Karpas-422 (cell line): ENCODE data around the gene ZNF560. TPM values are rescaled to one million over a fixed set of nuclear protein-coding genes. Genes with fewer than 3 reads are reported as not detected.
"Not testable (repeated sequence)": the region's sequence is repeated elsewhere in the genome, so short reads cannot be mapped to it uniquely, and the experiment has no call there.

Experiments
- DNase-seq: peaks from one replicate; pipeline ENCODE4 v3.0.0-alpha.2; 2015
- H2AFZ ChIP-seq: fragments of 200-600 bp; sonication (generic); 2 replicates; pipeline ENCODE4 v1.6.1; 2014; ENCODE audit warnings: antibody characterized with exemption, low read length, mixed read lengths
- H3K27ac ChIP-seq: fragments of 200-600 bp; sonication (generic); 2 replicates; pipeline ENCODE4 v1.5.1; 2014; ENCODE audit warnings: mild to moderate bottlenecking, low read length, moderate library complexity
- H3K27me3 ChIP-seq: fragments of 200-600 bp; sonication (generic); 2 replicates; pipeline ENCODE4 v1.6.1; 2014; ENCODE audit warnings: low read length, mixed read lengths
- H3K36me3 ChIP-seq: fragments of 200-600 bp; sonication (generic); 2 replicates; pipeline ENCODE4 v1.6.1; 2014; ENCODE audit warnings: low read length, mixed read lengths; ENCODE audit not compliant: insufficient read depth
- H3K4me1 ChIP-seq: fragments of 200-600 bp; sonication (generic); 2 replicates; pipeline ENCODE4 v1.6.1; 2014; ENCODE audit warnings: mild to moderate bottlenecking, low read length, mixed read lengths
- H3K4me2 ChIP-seq: fragments of 200-600 bp; sonication (generic); 2 replicates; pipeline ENCODE4 v1.6.1; 2014; ENCODE audit warnings: low read length, low read depth, mild to moderate bottlenecking; ENCODE audit not compliant: poor library complexity, severe bottlenecking
- H3K4me3 ChIP-seq: fragments of 200-600 bp; sonication (generic); 2 replicates; pipeline ENCODE4 v1.5.1; 2014; ENCODE audit warnings: mild to moderate bottlenecking, antibody characterized with exemption, low read length, mixed read lengths
- H3K79me2 ChIP-seq: fragments of 200-600 bp; sonication (generic); 2 replicates; pipeline ENCODE4 v1.6.1; 2014; ENCODE audit warnings: mild to moderate bottlenecking, low read length, mixed read lengths
- H3K9ac ChIP-seq: fragments of 200-600 bp; sonication (generic); 2 replicates; pipeline ENCODE4 v1.6.0; 2014; ENCODE audit warnings: low read length
- H3K9me2 ChIP-seq: fragments of 200-600 bp; sonication (generic), shearing (Covaris generic); replicated peaks from 2 replicates; pipeline ENCODE4 v1.6.0; 2014; ENCODE audit warnings: mild to moderate bottlenecking, low read length, moderate library complexity; ENCODE audit not compliant: insufficient read depth
- H3K9me3 ChIP-seq: fragments of 300-700, 200-600 bp; sonication (generic); 2 replicates; pipeline ENCODE4 v1.6.1; 2014; ENCODE audit warnings: low read length, mixed read lengths
- H4K20me1 ChIP-seq: fragments of 200-600 bp; sonication (generic); 2 replicates; pipeline ENCODE4 v1.6.1; 2014; ENCODE audit warnings: mild to moderate bottlenecking, antibody characterized with exemption, low read length, low read depth; ENCODE audit not compliant: insufficient read depth
- total RNA-seq: library from RNA; depleted of rRNA; stranded (reverse); fragments of >200 nt; shearing (Covaris generic); gene quantifications from 2 replicates; pipeline ENCODE4 v1.2.3, GENCODE V29; 2014; ENCODE audit warnings: low replicate concordance; rRNA removed

ZNF560 gene
- 0.14 TPM in 1 of 2 replicates, not detected in the other for total RNA-seq

DNA sequence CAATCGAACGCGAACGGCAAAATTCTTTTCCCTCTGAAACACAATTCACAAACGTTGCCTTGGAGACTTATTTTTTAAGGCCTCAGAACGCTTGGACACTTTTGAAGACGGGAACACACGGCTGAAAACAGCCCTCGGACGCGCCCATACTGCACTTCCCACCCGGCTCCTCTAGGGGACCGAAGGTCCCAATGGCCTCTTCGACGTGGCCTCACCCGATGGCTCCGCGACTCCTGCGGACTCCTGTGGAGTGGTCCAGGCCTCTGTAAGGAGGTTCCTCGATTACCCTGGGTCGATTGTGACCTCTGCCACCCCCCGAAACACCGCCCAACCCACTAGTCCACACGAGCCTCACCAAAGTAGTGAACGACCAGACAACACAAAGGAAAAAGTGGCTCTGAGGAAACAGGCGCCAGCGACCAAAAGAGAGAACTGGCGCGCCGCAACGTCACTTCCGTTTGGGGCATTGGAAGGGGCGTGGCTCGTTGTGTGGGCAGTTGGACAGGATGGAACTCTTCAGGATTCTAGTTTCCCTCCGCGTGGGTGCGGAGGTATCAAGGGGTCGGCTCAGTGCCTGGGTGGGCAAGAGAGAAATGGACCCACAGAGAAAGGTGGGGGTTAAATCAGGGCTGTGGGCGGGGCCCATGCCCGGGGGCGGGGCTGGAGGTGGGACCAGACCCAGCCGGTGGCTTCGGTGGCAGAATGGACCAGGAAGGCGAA is at the start of gene ZNF560:
TSS of gene ZNF560 (minus strand) at position 434 of the 720 bp plus-strand sequence. CDS start 23,303 bp downstream, outside the sequence.
- Histone ChIP-seq H4K20me1 (no peaks in the 10 kb centered on the region), H3K4me1 (no peaks in the 10 kb centered on the region), H3K27ac (no peak within 1 kb of the TSS), H3K4me3 (no peak within 1 kb of the TSS), H3K4me2 (no peak within 1 kb of the TSS), H2AFZ (no peak within 1 kb of the TSS), H3K79me2 (no peaks in the 10 kb centered on the region), H3K9me3 (peaks cover 12% of the 10 kb centered on the region), H3K36me3 (no peaks in the 10 kb centered on the region), H3K9ac (no peak within 1 kb of the TSS), H3K9me2 (no peaks in the 10 kb centered on the region), H3K27me3 (no peaks in the 10 kb centered on the region)
- DNase-seq: no peak

DNA sequence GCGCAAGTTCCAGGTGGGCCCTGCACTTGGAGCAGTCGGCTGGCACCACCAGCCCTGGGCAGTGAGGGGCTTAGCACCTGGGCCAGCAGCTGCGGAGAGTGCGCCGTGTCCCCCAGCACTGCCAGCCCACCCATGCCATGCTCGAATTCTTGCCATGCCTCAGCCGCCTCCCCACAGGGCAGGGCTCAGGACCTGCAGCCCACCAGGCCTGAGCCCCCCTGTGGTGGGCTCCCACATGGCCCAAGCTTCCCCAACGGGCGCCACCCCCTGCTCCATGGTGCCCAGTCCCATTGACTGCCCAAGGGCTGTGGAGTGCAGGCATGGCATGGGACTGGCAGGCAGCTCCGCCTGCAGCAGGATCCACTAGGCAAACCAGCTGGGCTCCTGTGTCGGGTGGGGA is 49.5 kb upstream of the ZNF560 start:
- Histone ChIP-seq H3K36me3 (no peaks in the 10 kb centered on the region; the same call in 1 of the 2 replicates), H3K4me1 (no peaks in the 10 kb centered on the region), H3K9me2 (no peaks in the 10 kb centered on the region), H2AFZ (no peak overlapping the region), H3K4me2 (no peak overlapping the region), H3K27ac (no peak overlapping the region), H3K79me2 (no peaks in the 10 kb centered on the region), H3K9me3 (no peaks in the 10 kb centered on the region; the same call in 1 of the 2 replicates), H3K4me3 (no peak overlapping the region), H3K27me3 (no peaks in the 10 kb centered on the region), H3K9ac (no peak overlapping the region), H4K20me1 (no peaks in the 10 kb centered on the region)
- DNase-seq: no peak

DNA sequence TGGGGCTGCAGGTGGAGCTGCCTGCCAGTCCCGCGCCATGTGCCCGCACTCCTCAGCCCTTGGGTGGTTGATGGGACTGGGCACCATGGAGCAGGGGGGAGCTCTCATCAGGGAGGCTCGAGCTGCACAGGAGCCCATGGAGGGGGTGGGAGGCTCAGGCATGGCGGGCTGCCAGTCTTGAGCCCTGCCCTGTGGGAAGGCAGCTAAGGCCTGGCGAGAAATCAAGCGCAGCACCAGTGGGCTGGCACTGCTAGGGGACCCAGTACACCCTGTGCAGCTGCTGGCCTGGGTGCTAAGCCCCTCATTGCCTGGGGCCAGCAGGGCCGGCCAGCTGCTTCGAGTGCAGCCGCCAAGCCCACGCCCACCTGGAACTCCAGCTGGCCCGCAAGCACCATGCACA is 42.9 kb upstream of the ZNF560 start:
- DNase-seq, H3K9ac ChIP-seq, H2AFZ ChIP-seq, H3K4me1 ChIP-seq, H4K20me1 ChIP-seq, H3K36me3 ChIP-seq, H3K27me3 ChIP-seq, H3K4me3 ChIP-seq, H3K9me2 ChIP-seq, H3K4me2 ChIP-seq, H3K27ac ChIP-seq, H3K9me3 ChIP-seq: not testable (repeated sequence)
- peaks cover 15% of the 10 kb centered on the region for H3K79me2 ChIP-seq

DNA sequence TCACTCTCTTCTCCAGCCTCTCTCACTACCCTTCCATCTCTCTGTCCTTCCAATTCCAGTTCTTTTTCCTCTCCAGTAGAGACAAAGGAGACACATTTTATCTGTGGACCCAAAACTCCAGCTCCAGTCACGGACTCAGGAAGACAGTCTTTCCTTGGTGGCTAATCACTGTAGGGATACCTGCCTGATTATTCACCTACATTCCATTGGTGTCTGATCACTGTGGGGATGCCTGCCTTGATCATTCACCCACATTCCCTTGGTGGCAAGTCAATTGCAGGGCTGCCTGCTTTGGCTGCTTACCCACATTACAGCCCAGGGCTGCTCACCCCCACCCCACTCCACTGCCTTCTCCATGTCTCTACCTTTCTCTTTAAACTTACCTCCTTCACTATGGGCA is 41.5 kb upstream of the ZNF560 start:
- H3K4me2 ChIP-seq, DNase-seq: not testable (repeated sequence)
- peaks cover 20% of the 10 kb centered on the region for H3K79me2 ChIP-seq

DNA sequence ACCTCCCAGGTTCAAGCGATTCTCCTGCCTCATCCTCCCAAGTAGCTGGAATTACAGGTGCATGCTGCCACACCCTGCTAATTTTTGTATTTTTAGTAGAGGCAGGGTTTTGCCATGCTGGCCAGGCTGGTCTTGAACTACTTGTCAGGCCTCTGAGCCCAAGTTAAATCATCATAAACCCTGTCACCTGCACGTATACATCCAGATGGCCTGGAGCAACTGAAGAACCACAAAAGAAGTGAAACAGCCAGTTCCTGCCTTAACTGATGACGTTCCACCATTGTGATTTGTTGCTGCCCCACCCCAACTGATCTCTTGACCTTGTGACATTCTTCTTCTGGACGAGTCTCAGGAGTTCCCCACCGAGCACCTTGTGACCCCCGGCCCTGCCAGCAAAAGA is 40.8 kb upstream of the ZNF560 start:
- H3K4me2 ChIP-seq: peak overlapping the region; percentile 69
- H3K4me1 ChIP-seq, H3K9me3 ChIP-seq, H3K27ac ChIP-seq, H2AFZ ChIP-seq, H3K9ac ChIP-seq, H4K20me1 ChIP-seq, DNase-seq, H3K27me3 ChIP-seq, H3K9me2 ChIP-seq: not testable (repeated sequence)
- H3K79me2 ChIP-seq: peaks cover 20% of the 10 kb centered on the region
- peak overlapping the region; percentile 74; the same call in 1 of the 2 replicates for H3K4me3 ChIP-seq
- H3K36me3 ChIP-seq: peaks cover 20% of the 10 kb centered on the region

More for the DNA sequence above, 41.5 kb upstream of the ZNF560 start:
- not testable (repeated sequence) for H2AFZ ChIP-seq, H3K9me2 ChIP-seq, H3K9me3 ChIP-seq, H3K4me3 ChIP-seq, H3K27me3 ChIP-seq, H3K9ac ChIP-seq, H3K27ac ChIP-seq, H3K4me1 ChIP-seq, H4K20me1 ChIP-seq
- peaks cover 16% of the 10 kb centered on the region for H3K36me3 ChIP-seq

DNA sequence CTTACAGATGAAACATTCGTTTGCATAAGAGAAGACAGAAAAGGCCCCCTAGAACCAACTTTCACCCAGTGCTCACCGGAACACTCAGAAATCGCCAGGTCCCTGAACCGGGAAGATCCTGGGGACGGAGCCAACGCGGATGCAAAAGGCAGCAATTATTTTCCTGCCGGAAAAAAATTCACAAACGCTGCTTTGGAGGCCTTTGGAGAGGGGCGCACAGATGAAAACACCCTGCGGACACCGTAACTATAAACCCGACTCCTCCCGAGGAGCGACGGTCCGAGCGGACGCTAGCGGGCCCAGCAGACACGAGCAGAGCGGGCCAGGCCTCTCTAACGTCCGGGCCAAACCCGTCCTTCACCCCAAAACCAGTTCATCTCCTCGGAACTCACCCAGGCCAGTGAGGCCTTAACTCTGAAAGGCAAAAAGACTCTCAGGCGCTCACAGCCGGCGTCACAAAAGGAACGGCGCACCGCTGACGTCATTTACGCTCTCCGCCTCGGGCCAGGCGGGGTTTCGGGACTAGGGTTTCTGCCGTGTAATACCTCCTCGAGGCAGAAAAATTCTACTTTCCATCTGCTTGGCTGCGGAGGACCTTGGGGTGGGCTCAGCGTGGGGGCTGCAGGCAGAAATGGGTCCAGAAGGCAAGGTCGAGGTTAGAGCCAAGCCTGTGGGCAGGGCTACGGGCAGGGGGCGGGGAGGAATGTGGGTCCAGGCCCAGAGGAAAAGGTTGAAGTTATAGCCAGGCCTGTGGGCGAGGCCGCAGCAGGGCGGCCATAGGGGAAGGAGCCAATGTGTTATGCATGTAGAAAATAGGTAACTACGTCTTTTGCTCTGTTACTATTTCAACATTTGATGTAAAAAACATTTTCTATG is 40.0 kb upstream of the ZNF560 start, which contains the start of gene ZNF426:
TSS of gene ZNF426 (minus strand) at position 463 of the 876 bp plus-strand sequence. CDS start 2,413 bp downstream, outside the sequence.
- H3K4me3 ChIP-seq: peak within 1 kb of the TSS; percentile 74
- no peaks in the 10 kb centered on the region for H3K4me1 ChIP-seq
- H3K27me3 ChIP-seq: no peaks in the 10 kb centered on the region
- peak within 1 kb of the TSS; percentile 82 for H3K9ac ChIP-seq
- H3K9me3 ChIP-seq: peaks cover 8% of the 10 kb centered on the region
- H2AFZ ChIP-seq: no peak within 1 kb of the TSS; the same call in 1 of the 2 replicates
- no peaks in the 10 kb centered on the region for H4K20me1 ChIP-seq
- H3K4me2 ChIP-seq: peak within 1 kb of the TSS; percentile 69
- no peaks in the 10 kb centered on the region for H3K9me2 ChIP-seq
- H3K27ac ChIP-seq: peak within 1 kb of the TSS; percentile 50
- DNase-seq: peak; percentile 92
- H3K36me3 ChIP-seq: peaks cover 28% of the 10 kb centered on the region
- peaks cover 20% of the 10 kb centered on the region for H3K79me2 ChIP-seq

DNA sequence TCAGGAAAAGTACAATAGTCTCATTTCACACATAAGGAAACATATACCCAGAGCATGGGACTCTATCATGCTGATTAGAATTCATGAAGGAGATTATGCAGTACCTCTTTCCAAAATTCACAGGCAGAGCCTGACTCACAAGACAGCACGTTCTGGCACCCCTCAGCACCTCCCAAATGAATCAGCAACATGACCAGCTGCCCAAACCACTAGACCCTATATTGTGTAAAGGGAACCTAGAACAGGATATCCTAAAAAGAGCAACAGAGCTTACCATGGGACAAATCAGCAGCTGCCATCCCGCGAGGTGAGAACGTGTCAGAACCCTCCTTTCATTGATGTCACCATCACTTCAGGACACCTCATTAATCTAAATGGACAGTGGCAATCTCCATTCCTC is 37.5 kb upstream of the ZNF560 start:
- Histone ChIP-seq H3K27me3 (no peaks in the 10 kb centered on the region), H3K9me3 (peaks cover 15% of the 10 kb centered on the region), H3K4me2 (no peak overlapping the region), H3K9ac (no peak overlapping the region), H3K27ac (no peak overlapping the region), H3K79me2 (peaks cover 20% of the 10 kb centered on the region), H3K4me3 (no peak overlapping the region), H3K9me2 (no peaks in the 10 kb centered on the region), H4K20me1 (no peaks in the 10 kb centered on the region), H2AFZ (no peak overlapping the region), H3K36me3 (peaks cover 51% of the 10 kb centered on the region), H3K4me1 (no peaks in the 10 kb centered on the region)
- no peak for DNase-seq

DNA sequence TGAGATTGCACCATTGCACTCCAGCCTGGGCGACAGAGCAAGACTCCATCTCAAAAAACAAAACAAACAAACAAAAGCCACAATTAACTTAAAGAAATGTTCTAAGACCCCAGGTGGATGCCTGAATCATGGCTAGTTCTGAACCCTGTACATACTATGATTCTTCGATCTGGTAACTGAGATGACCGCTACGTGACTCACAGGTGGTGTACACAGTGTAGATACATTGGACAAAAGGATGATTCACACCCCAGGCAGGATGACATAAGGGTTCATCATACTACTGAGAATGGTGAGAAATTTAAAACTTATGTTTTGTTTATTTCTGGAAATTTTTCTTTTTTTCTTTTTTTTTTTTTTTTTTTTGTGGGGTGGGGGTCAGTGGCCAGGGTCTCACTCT is 33.5 kb upstream of the ZNF560 start:
- H3K9me2 ChIP-seq: no peaks in the 10 kb centered on the region
- H3K9me3 ChIP-seq: peaks cover 46% of the 10 kb centered on the region
- H4K20me1 ChIP-seq: no peaks in the 10 kb centered on the region
- no peak overlapping the region for H3K4me2 ChIP-seq
- H3K79me2 ChIP-seq: 0 out of 2 replicates have a peak, but pooled peaks cover 5% of the 10 kb centered on the region
- no peak overlapping the region for H3K27ac ChIP-seq
- H2AFZ ChIP-seq: no peak overlapping the region
- H3K27me3 ChIP-seq: no peaks in the 10 kb centered on the region
- H3K9ac ChIP-seq: no peak overlapping the region
- no peak overlapping the region for H3K4me3 ChIP-seq
- peaks cover 87% of the 10 kb centered on the region for H3K36me3 ChIP-seq
- no peaks in the 10 kb centered on the region for H3K4me1 ChIP-seq
- DNase-seq: no peak
